GM21825 (cell line): ENCODE results near the gene CDC34.

ENCODE experiments used
- ATAC-seq: cut with Tn5 transposase; IDR thresholded peaks from one replicate; pipeline ENCODE4 v1.9.1; 2021; ENCODE audit warnings: mild to moderate bottlenecking, moderate library complexity; ENCODE audit not compliant: unreplicated experiment

CDC34 gene

GRCh38 chr19:540867-541637 lies 9.5 kb downstream of the CDC34 start:
- ATAC-seq = no peak

GRCh38 chr19:541699-542098 lies 10.1 kb downstream of the CDC34 start:
- ATAC-seq = no peak

- ATAC-seq = no peak
Observed at GRCh38 chr19:542173-542866, 10.8 kb downstream of the CDC34 start.

DNA sequence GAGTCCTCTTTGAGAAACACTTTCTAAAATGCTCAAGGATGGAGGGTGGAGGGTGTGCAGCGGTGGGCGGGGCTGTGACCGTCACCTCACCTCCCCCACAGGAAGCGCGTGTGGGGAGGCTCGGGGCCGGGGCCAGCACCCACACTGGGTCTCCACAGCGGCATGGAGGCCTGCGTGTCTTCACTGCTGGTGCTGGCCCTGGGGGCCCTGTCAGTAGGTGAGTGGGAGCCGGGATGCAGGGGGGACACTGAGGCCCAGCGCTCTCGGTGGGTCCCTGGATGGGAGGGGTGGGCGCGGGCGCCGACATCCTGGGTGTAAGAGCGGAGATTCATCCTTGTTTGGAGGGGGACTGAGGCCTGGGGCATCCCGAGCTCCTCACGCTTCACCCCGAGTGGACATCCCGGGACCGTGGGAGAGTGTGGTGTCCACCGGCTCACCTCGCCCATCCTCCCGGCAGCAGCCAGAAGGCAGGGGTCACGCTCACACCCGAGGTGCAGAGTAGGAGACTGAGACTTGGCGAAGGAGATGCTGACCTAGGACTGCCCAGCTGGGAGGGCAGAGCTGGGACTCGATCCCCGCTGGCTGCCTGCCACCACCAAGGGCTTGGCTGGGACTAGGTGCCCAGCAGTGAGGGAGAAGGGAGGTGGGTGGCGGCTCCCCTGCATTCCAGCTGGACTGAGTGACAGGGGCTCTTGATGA lies 12.5 kb downstream of the CDC34 start, which contains the start of gene GZMM:
GZMM (plus strand) TSS at position 144 of the 699 bp plus-strand sequence; CDS start at position 163, 19 bp downstream.
- ATAC-seq = no peak

- ATAC-seq = no peak
Observed at GRCh38 chr19:547117-547516, 15.6 kb downstream of the CDC34 start.

GRCh38 chr19:547836-548720 lies 16.5 kb downstream of the CDC34 start:
- no peak for ATAC-seq

- ATAC-seq = no peak
Observed at GRCh38 chr19:548886-549830, 17.6 kb downstream of the CDC34 start.

DNA sequence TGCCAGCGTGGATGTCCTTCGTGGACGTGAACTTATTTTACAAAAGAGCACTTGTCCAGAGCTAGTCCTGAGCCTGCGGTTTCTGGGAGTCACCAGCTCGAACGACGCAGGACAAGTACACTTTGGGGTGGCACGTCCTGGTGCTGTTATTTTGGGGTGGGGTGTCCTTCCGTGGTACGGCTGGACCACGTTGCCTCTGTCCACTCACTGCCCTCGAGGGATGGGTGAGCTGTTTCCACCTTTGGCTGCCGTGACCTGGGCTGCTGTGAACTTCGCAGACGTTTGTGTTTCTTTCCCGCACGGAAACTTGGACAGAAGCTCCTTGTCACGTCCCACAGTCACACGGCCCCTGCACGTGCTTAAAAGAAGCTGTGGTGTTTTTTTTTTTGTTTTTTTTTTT lies 23.3 kb downstream of the CDC34 start:
- ATAC-seq = no peak

DNA sequence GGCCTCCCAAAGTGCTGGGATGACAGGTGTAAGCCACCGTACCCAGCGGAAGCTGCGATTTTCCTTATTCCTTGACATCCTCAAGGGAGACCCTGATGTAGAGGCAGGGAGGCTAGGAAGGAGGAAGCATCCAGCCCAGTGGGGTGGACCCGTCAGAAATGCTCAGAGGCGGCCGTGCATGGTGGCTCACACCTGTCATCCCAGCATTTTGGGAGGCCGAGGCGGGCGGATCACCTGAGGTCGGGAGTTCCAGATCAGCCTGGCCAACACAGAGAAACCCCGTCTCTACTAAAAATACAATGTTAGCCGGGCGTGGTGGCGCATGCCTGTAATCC lies 23.9 kb downstream of the CDC34 start:
- ATAC-seq = no peak

GRCh38 chr19:556611-557382 lies 25.2 kb downstream of the CDC34 start:
- no peak for ATAC-seq

GRCh38 chr19:558770-559439 lies 27.3 kb downstream of the CDC34 start:
- no peak for ATAC-seq

DNA sequence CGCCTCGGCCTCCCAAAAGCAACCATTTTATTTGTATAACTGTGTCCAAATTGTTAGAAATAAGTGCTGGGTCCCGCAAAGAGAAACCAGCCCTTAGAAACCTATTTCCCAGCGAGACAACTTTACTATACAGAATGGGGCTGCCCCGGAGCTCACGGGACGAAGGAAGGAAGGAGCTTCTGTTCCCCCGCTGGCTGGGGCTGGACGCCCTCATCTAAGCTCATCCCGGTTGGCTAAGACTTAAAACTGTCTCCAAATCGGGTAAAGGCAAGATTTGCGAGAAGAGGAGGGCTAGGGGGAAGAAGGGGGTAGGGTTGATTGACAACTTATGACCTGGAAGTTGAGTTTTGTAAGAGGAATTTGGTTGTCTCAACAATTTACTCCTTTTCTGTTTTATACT lies 28.6 kb downstream of the CDC34 start:
- ATAC-seq = no peak

DNA sequence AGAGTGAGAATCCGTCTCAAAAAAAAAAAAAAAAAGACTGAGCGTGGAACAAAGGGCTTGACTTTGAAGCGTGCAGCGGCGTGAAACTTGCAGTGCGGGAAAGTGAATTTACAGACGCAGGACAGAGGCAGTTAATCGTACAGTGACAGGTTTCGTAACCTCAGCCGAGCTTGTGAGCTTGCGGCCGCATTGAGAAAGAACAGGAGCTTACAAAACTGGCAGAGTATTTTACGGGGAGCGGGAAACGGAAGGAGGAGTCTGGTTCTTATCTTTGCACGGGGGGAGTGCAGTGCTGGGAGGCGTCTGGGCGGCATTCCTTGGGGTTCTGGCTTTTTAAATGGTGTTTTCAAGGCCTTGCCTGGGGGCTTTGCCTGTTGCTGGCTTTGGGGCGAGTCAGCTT lies 34.8 kb downstream of the CDC34 start:
- ATAC-seq = no peak

DNA sequence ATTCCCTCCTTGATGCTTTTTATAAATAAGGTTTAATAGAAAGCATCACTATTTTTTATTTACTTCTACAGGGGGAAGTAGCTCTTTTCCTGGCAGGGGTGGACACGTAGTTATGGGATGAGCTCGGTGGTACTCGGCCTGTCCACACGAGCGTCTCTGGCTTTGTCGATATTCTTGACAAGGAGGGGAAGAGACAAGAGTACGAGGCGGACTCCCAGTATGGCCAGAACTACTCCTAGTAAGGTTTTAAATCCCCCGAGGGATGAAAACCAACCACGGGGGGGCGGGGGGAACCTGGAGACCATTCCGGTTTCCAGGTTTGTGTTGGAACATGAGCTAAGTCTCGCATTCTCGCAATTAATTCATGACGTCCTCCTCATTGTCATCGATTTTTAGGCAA lies 35.3 kb downstream of the CDC34 start:
- ATAC-seq = no peak

GRCh38 chr19:567296-567900 lies 35.8 kb downstream of the CDC34 start:
- ATAC-seq = no peak

DNA sequence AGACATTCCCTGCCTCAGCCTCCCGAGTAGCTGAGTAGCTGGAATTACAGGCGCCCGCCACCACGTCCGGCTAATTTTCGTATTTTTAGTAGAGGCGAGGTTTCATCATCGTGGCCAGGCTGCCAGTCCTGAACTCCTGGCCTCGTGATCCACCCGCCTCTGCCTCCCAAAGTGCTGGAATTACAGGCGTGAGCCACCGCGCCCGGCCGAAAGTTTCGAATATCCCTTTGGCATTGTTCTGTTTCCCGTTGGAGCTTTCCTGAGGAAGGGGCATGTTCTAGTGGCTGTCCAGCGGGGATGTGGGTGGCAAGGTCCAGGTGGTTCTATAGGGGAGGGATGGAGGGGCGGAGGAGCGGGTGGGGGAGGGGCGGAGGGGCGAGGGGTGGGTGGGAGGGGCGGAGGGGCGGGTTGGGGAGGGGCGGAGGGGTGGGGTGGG lies 38.7 kb downstream of the CDC34 start:
- ATAC-seq = no peak

DNA sequence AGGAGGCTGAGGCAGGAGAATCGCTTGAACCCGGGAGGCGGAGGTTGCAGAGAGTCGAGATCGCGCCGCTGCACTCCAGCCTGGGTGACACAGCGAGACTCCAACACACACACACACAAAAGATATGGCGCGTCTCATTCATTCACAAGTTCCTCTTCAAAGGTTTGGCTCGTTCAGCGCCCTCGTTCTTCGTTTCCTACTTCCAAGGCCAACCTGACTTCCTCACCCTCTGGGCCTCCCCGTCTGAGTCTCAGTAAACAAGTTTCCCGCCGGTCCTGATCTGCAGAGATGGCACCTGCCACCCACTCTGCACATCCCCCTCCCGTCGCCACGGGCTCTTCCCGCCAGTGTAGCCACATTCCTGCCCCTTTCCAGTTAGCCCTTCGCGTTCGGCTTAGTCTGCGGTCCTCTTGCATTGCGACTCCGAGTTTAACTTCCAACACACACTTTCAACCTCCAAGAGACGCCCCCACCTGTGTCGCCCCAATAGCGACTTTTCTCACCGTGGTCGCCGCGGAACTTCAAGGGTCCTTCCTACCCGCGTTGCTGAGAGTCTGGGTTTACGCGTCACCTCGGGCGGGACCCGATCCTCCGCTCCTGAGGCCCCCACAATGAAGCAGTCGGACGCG lies 39.5 kb downstream of the CDC34 start:
- no peak for ATAC-seq

DNA sequence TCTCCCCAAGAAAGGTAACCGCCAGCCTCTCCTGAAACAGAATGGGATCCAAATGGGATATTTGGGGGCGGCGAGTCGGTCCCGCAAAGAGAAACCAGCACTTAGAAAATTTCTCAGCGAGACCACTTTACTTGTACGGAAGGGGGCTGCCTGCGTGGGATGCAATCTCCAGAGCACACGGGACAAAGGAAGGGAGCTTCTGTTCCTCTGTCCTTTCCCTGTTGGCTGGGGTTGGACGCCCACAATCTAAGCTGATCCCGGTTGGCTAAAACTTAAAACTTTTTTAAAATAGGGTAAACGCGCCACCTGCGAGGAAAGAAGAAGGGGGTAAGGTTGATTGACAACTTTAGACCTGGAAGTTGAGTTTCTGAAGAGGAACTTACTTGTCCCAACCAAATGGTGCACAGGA lies 40.0 kb downstream of the CDC34 start:
- no peak for ATAC-seq
